Trophoblast cell (in vitro differentiated cells and primary cell): Measurements from ENCODE around the gene UTY.

Source experiments
- DNase-seq, 2 donors: peaks; one replicate each; pipeline ENCODE4 v3.0.0-alpha.2; 2016
- H2AFZ ChIP-seq: 2 replicates; pipeline ENCODE4 v1.6.1; 2013; ENCODE audit warnings: low read length, moderate library complexity, mild to moderate bottlenecking; ENCODE audit not compliant: insufficient read depth, poor library complexity
- H2AK5ac ChIP-seq: 2 replicates; pipeline ENCODE4 v1.6.1; 2013; ENCODE audit warnings: mild to moderate bottlenecking, low read length
- H2BK120ac ChIP-seq: 2 replicates; pipeline ENCODE4 v1.6.1; 2013; ENCODE audit warnings: low read length, mild to moderate bottlenecking, moderate library complexity; ENCODE audit not compliant: insufficient read depth, poor library complexity
- H2BK12ac ChIP-seq: 2 replicates; pipeline ENCODE4 v1.6.1; 2013; ENCODE audit warnings: mild to moderate bottlenecking, low read length, moderate library complexity
- H2BK5ac ChIP-seq: 2 replicates; pipeline ENCODE4 v1.6.1; 2013; ENCODE audit warnings: low read length, low read depth, moderate library complexity, mild to moderate bottlenecking; ENCODE audit not compliant: poor library complexity
- H3K14ac ChIP-seq: 2 replicates; pipeline ENCODE4 v1.6.1; 2013; ENCODE audit warnings: mild to moderate bottlenecking, low read length
- H3K18ac ChIP-seq: 2 replicates; pipeline ENCODE4 v1.6.1; 2013; ENCODE audit warnings: mild to moderate bottlenecking, low read length
- H3K23ac ChIP-seq: 2 replicates; pipeline ENCODE4 v1.6.1; 2013; ENCODE audit warnings: low read length
- H3K27ac ChIP-seq: 2 replicates; pipeline ENCODE4 v1.5.1; 2013; ENCODE audit warnings: low read depth, mild to moderate bottlenecking, inconsistent platforms, low read length, moderate library complexity
- H3K27me3 ChIP-seq: 2 replicates; pipeline ENCODE4 v1.6.1; 2013; ENCODE audit warnings: inconsistent platforms, mild to moderate bottlenecking, low read length, moderate library complexity; ENCODE audit not compliant: insufficient read depth
- H3K36me3 ChIP-seq, 2 experiments: 1 replicate in 1 of 2; 2 replicates in 1 of 2; pipeline ENCODE4 v1.6.1; 2013; ENCODE audit warnings: low read length in 2 of 2, mild to moderate bottlenecking in 2 of 2, moderate library complexity in 1 of 2; ENCODE audit not compliant: insufficient read depth in 2 of 2, control insufficient read depth in 1 of 2
- H3K4ac ChIP-seq: 2 replicates; pipeline ENCODE4 v1.6.1; 2013; ENCODE audit warnings: low read depth, mild to moderate bottlenecking, low read length, moderate library complexity
- H3K4me1 ChIP-seq, 2 experiments: 1 replicate in 1 of 2; 2 replicates in 1 of 2; pipeline ENCODE4 v1.6.1; 2013; ENCODE audit warnings: low read length in 2 of 2, mild to moderate bottlenecking in 2 of 2, moderate library complexity in 1 of 2; ENCODE audit not compliant: insufficient read depth in 2 of 2, control insufficient read depth in 1 of 2
- H3K4me2 ChIP-seq: 2 replicates; pipeline ENCODE4 v1.6.1; 2013; ENCODE audit warnings: inconsistent platforms, mild to moderate bottlenecking, low read length, moderate library complexity
- H3K4me3 ChIP-seq: 2 replicates; pipeline ENCODE4 v1.5.1; 2013; ENCODE audit warnings: mild to moderate bottlenecking, low read depth, low read length, inconsistent platforms
- H3K79me1 ChIP-seq: one replicate; pipeline ENCODE4 v1.6.1; 2013; ENCODE audit warnings: low read length
- H3K79me2 ChIP-seq: 2 replicates; pipeline ENCODE4 v1.6.1; 2013; ENCODE audit warnings: low read length, mild to moderate bottlenecking; ENCODE audit not compliant: control insufficient read depth, insufficient read depth, poor library complexity
- H3K9ac ChIP-seq: 2 replicates; pipeline ENCODE4 v1.6.1; 2013; ENCODE audit warnings: mild to moderate bottlenecking, low read length
- H3K9me3 ChIP-seq: 2 replicates; pipeline ENCODE4 v1.6.1; 2013; ENCODE audit warnings: low read depth, mild to moderate bottlenecking, control low read depth, inconsistent platforms, low read length; ENCODE audit not compliant: insufficient read depth
- H4K12ac ChIP-seq: 2 replicates; pipeline ENCODE4 v1.6.1; 2013; ENCODE audit warnings: low read depth, mild to moderate bottlenecking, low read length, moderate library complexity
- H4K8ac ChIP-seq: 2 replicates; pipeline ENCODE4 v1.6.1; 2013; ENCODE audit warnings: low read depth, mild to moderate bottlenecking, low read length, moderate library complexity
- H4K91ac ChIP-seq: one replicate; pipeline ENCODE4 v1.6.1; 2013; ENCODE audit warnings: low read depth, mild to moderate bottlenecking, low read length, moderate library complexity
- WGBS: extraction: QIAGEN DNeasy Blood & Tissue Kit; methylation state at CpG from one replicate; pipeline ENCODE4 v1.1.7; 2013; ENCODE audit warnings: missing lambda C conversion rate; ENCODE audit not compliant: insufficient read length, insufficient coverage; ENCODE audit errors: extremely low coverage; 5-methylcytosine and 5-hydroxymethylcytosine counted together

UTY gene

DNA sequence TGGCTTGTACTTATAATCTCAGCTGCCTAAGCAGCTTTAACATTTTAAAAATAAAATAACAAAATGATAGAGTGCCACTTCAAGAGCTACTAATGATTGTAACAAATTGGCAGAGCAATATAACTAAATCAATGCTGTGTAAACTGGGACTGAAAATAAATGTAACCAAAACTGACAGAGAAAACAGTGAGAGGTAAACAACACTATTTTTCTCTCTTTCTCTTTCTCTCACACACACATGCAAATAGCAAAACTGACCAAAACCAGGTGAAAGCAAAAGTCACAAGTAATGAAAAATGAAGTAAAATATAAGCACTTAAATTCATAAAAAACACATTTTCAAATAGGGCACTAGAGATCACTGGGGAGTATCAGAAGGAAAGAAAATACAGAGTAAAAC is 109.6 kb downstream of the UTY start:
- Histone ChIP-seq H3K4me3 (no peak overlapping the region), H3K36me3 (no peaks in the 10 kb centered on the region), H3K9me3 (no peaks in the 10 kb centered on the region), H3K23ac (no peak overlapping the region), H3K27ac (no peak overlapping the region), H3K79me2 (no peaks in the 10 kb centered on the region), H3K27me3 (no peaks in the 10 kb centered on the region), H2BK120ac (no peak overlapping the region), H2BK12ac (no peak overlapping the region), H3K4ac (no peak overlapping the region), H4K12ac (no peak overlapping the region), H3K14ac (no peak overlapping the region), H4K8ac (no peak overlapping the region), H2AFZ (no peak overlapping the region), H3K9ac (no peak overlapping the region), H4K91ac (no peak overlapping the region), H3K18ac (no peak overlapping the region), H3K79me1 (no peaks in the 10 kb centered on the region), H3K4me2 (no peak overlapping the region), H3K4me1 (no peaks in the 10 kb centered on the region), H2BK5ac (no peak overlapping the region), H2AK5ac (no peak overlapping the region)
- DNase-seq: no peak

DNA sequence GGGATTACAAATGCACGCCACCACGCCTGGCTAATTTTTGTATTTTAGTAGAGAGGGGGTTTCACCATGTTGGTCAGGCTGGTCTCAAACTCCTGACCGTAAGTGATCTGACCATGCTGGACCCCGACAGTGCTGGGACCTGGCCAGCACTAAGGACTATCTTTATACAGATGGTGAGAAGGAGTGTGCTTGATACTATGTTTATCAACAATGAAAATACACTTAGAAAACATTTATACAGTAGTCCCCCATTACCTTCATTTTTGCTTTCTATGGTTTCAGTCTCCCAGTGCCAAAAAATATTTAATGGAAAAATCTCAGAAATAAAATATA is 111.4 kb downstream of the UTY start:
- no peak overlapping the region for H2BK5ac ChIP-seq
- H2BK120ac ChIP-seq: no peak overlapping the region
- no peak overlapping the region for H3K18ac ChIP-seq
- no peak overlapping the region for H3K23ac ChIP-seq
- no peak overlapping the region for H3K9ac ChIP-seq
- no CpG with 5 or more reads among the region's 4 CpGs for WGBS
- H3K14ac ChIP-seq: no peak overlapping the region
- no peak overlapping the region for H4K8ac ChIP-seq
- H3K4me1 ChIP-seq: no peaks in the 10 kb centered on the region
- H3K9me3 ChIP-seq: no peaks in the 10 kb centered on the region
- H2AK5ac ChIP-seq: no peak overlapping the region
- H4K91ac ChIP-seq: no peak overlapping the region
- H3K27ac ChIP-seq: no peak overlapping the region
- no peak overlapping the region for H4K12ac ChIP-seq
- H3K36me3 ChIP-seq: no peaks in the 10 kb centered on the region
- no peak overlapping the region for H3K4ac ChIP-seq
- H3K27me3 ChIP-seq: no peaks in the 10 kb centered on the region
- no peak overlapping the region for H3K4me2 ChIP-seq
- DNase-seq: no peak
- H3K4me3 ChIP-seq: no peak overlapping the region
- no peaks in the 10 kb centered on the region for H3K79me1 ChIP-seq
- H2BK12ac ChIP-seq: no peak overlapping the region
- no peak overlapping the region for H2AFZ ChIP-seq
- H3K79me2 ChIP-seq: no peaks in the 10 kb centered on the region

DNA sequence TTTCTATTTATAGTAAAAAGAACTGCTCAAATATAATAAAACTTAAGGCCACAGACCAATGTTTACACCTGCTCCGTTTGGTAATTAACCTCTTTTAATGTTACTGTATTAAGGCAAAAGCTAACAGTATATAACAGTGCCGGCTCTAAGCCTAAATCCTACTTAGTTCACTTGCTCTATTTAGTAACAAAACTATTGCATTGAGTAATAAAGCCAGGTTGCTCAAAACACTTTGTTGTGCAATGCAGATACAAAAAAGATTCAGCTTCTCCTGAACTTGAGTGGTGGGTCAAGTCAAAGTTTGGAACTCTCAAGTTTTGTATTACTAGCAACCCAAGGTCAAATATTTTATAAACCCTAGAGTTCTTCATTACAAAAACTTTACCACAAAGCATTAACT is 116.2 kb downstream of the UTY start:
- Histone ChIP-seq H4K8ac (no peak overlapping the region), H3K14ac (no peak overlapping the region), H2AFZ (no peak overlapping the region), H3K36me3 (peaks cover 0 to 4% of the 10 kb centered on the region in 2 experiments), H3K4me3 (no peak overlapping the region), H3K9me3 (no peaks in the 10 kb centered on the region), H3K4me1 (no peaks in the 10 kb centered on the region), H3K27ac (no peak overlapping the region), H2AK5ac (no peak overlapping the region), H3K79me2 (no peaks in the 10 kb centered on the region), H3K4me2 (no peak overlapping the region), H4K91ac (no peak overlapping the region), H3K27me3 (no peaks in the 10 kb centered on the region), H3K79me1 (no peaks in the 10 kb centered on the region), H3K4ac (no peak overlapping the region), H3K23ac (no peak overlapping the region), H3K18ac (no peak overlapping the region), H2BK5ac (no peak overlapping the region), H2BK12ac (no peak overlapping the region), H2BK120ac (no peak overlapping the region), H3K9ac (no peak overlapping the region), H4K12ac (no peak overlapping the region)
- no CpG with 5 or more reads among the region's 2 CpGs for WGBS
- DNase-seq: no peak

DNA sequence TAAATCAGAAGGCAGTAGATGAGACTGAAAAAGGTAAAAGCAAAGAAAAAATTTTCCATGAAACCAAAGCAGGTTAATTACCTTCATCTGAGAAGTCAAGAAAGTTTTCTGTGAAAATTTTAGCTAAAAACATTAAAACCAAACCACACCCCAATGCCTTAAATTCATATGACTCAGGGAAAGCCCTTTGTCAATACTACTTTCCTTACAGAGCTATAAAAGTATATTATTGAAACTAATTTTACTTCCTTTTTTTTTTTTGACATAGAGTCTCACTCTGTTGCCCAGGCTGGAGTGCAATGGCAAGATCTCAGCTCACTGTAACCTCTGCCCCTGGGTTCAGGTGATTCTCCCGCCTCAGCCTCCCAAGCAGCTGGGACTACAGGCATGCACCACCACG is 117.2 kb downstream of the UTY start:
- Histone ChIP-seq H4K12ac (no peak overlapping the region), H3K4me1 (no peaks in the 10 kb centered on the region), H2AFZ (no peak overlapping the region), H3K36me3 (peaks cover 0 to 4% of the 10 kb centered on the region in 2 experiments), H3K79me2 (no peaks in the 10 kb centered on the region), H3K9ac (no peak overlapping the region), H2BK120ac (no peak overlapping the region), H3K18ac (no peak overlapping the region), H3K4me3 (no peak overlapping the region), H3K27ac (no peak overlapping the region), H4K91ac (no peak overlapping the region), H3K14ac (no peak overlapping the region), H3K9me3 (no peaks in the 10 kb centered on the region), H3K27me3 (no peaks in the 10 kb centered on the region), H3K4me2 (no peak overlapping the region), H2BK12ac (no peak overlapping the region), H4K8ac (no peak overlapping the region), H3K23ac (no peak overlapping the region), H2AK5ac (no peak overlapping the region), H2BK5ac (no peak overlapping the region), H3K79me1 (no peaks in the 10 kb centered on the region), H3K4ac (no peak overlapping the region)
- no CpG with 5 or more reads among the region's 2 CpGs for WGBS
- no peak for DNase-seq
